IPS DF 19.7 (cell line): ENCODE results near the gene DOCK4.

Experiments used
- DNase-seq: peaks from one replicate; pipeline ENCODE4 v3.0.0-alpha.2; 2013; ENCODE audit warnings: low read depth, low spot score

Gene DOCK4

DNA sequence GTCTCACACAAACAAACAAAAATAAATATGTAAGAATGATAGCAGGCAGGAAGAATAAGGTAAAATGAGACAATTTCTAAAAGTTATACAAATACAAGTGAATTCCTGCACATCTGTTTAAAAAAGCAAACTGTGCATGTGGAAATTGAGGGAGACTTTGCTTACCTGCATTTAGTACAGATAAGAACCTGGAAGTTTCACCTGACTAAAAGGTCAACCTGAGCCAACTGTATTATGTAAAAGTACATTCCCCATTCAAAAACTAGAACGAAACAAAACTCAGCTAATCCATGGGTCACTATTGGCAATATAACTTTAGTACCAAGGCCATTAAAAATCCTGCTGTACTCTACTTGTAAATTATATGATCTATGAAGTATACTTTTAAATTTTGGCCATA, 127.1 kb downstream of the DOCK4 start:
- no peak for DNase-seq

DNA sequence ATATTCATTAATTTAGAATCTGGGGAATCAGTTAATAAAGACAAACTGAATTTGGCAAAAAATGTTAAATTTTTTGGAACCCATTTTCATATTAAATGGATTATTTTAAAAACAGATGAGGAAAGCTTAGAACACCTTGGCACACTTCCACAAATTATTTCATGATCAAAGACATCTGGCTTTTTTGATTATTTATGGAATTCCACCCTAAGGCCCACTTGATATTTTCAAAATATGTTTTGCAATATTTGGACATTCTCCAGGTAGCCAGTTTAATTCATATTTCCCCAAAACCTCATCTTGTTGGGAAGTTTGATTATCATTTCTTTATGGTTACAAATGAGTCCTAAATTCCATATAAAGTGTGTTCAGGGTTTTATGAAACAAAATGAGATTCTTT, 129.9 kb downstream of the DOCK4 start:
- DNase-seq = no peak

DNA sequence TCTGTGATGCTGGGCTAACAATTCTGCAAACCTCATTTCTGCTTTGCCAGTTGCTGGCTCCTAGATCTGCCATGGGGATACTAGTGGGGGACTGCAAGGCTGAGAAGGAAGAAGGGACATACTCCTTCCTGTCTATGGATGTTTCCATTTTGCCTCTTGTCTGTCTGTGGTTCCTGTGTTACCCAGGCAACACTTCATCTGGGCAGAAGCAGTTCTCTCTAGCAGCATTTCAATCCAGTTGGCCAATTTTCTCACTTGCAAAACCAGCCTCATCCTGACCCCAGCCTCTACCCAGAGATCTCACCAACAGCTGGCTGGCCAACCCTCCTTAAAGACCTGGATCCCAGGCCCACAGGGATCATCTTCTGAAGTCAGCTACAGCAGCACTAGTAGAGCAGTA, 131.7 kb downstream of the DOCK4 start:
- DNase-seq = no peak

DNA sequence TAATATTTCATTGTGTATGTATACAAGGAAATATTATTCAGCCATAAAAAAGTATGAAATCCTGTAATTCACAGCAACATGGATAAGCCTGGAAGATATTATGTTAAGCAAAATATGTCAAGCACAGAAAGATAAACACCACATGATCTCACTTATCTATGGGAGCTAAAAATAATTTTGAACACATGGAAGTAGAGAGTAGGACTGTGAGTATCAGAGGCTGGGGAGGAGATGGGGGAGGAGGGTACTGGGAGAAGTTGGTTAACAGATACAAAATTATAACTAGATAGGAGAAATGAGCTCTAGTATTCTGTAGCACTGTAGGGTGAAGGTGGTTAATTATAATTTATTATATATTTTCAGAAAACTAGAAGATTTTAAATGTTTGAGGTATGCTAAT, 132.7 kb downstream of the DOCK4 start:
- no peak for DNase-seq

DNA sequence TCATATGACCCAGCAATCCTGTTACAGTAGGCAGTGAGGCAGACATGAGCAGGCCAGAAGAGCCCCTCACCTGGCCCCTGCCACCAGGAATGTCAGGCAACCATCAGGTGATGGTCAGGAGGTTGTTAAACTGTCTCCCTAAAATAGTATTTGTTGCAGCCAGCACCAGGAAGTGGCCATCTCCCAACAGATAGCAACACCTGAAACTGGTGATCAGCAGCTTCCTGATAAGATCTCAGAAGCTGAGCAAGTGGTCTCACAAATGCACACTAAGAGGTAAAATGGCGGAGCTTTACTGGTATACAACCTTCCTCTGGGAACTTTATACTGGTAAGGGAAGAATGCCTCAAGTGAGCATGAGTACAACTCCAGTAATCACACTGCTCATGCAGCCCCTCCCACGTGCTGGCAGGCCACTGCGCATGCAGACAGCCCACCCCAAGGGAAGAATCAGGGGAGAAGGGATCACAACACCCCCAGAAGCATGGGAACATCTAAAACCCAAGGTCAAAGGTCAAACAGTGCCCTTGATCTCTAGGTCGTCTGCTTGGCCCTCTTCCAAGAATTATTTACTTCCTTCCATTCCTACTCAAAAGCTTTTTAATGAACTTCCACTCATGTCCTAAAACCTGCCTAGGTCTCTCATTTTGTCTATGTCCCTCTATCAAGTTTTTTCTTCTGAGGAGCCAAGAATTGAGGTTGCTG, 133.5 kb downstream of the DOCK4 start:
- DNase-seq = no peak

DNA sequence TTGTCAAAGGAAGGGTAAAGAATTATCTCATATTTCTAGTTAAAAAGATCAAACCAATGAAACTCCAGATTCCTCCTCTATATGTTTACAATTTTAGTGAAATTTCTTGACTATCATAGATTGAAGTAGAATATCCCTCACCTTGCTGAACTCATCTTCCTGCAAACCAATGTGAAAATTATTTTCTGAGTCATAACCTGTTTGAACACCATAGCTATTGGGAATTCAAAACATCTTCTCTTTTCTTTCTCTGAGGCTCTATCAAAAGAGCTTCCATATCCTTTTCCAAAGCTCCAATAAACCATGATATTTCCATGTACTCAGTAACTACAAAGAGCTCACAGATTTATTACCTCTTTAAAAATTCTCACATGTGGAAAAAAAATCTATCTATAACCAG, 134.3 kb downstream of the DOCK4 start:
- DNase-seq = no peak

DNA sequence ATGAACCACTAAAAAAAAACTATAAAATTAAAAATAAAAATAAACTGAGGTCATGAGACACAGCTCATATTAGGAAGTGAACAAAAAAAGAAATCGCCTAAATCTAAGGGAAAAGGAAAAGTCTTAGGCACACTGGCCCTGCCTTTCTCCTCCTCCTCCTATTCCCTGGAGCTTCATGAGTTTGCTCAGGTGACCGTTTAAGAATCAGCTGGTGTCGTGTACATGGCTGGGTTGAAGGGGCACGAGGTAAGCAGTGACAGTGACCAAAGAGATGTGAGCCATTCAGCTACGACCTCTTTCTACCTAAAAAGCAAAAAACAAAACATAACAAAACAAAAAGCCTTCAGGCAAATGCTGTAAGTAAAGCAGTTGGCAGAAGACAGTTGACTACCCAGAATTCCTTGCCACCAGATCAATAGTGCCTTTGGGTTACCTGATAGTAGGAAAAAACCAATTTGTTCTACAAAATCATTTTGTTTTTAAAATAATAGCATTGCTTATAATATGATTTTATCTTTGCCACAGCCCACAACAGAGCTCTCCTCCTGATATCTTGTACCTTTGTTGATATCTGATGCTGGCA, 135.4 kb downstream of the DOCK4 start:
- no peak for DNase-seq

DNA sequence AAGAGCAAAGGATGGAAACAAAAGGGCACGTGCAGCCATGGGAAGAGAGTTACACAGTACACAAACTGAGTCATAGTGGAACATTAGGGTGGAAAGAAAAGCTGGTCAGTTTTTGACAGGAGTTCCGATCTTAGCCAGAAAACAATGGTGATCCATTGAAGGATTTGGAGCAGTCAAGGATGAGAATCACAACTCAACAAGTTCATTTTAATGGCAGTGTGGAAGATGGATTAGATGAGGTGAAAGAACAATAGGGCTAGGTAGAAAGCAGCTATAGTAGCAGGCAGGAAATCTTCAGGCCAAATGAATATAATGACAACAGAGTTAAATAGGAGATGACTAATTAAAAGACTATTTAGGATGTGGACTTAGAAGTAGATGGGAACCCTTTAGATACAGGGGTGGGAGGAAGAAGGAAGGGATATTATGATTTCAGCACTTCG, 136.3 kb downstream of the DOCK4 start:
- no peak for DNase-seq

DNA sequence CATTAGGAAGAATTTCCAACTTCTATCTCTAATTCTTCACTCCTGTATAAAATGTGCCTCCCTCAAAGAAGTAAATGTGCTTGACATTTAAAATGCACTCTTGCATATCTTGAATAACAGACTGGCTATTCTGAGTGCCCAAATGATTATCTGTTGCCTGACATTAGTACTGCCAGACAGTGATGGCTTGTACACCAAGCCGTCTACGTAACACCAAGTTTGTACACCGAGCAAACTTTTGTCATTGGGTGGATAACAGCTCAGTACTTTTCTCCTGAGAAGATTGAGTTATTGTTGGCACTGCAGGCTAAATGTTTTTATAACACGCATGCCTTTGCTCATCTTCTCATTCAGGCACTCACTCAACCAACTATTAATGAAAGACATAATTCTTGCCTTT, 137.2 kb downstream of the DOCK4 start:
- DNase-seq = no peak

DNA sequence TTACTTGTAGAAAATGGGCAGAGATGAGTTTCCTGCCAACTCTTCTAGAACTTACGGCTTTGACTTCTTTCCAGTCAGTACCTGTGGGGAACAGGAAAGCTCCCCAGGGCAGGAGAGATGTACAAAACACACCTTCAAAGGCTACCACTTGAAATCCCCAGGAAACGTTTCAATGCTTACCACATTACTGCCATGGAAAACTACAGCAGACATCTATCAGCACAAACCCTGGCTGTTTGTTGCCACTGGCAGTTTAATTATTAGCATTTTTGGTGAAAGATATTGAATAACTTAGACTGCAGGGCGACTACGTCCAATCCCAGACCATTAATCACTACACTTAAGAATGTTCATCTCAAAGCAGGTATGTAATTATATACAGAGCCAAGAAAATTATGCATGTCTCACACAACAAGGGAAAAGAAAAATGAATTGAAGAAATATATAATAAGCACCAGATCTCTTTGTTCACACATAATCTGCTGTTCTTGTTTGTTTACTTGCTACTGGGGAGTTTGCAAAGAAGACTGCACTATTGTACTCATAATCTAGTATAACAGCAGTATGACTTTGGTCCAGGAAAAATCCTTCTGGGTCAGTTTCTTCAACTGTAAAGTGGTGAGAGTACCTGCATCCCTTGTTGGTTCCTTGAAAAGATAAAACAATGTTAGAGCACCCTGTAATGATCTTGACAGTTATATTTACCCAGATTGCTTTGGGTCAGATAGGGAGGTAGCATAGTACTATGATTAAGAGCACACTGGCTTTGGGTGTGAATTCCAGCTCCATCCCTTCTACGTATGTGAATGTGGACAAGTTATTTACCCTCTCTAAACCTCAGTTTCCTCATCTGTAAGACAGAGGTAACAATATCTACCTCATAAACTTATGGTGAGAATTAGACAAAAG, 138.3 kb downstream of the DOCK4 start:
- no peak for DNase-seq

DNA sequence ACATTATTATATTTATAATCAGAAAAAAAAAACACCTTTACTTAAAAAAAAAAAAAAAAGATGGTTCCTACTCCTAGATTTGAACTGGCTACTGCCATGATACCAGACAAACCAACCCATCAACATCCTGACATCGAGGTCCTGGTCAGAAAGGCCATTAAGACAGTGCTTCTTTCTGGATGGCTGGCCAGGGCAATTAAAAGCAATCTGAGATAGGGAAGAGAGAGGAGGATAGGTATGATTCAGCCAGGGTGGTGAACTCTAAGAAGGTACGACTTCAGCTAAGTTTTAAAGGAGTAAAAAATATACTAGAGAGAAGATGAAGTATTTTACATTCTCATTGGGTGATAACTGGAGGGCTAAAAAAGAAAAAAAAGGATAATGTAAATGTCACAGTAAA, 139.0 kb downstream of the DOCK4 start:
- no peak for DNase-seq

DNA sequence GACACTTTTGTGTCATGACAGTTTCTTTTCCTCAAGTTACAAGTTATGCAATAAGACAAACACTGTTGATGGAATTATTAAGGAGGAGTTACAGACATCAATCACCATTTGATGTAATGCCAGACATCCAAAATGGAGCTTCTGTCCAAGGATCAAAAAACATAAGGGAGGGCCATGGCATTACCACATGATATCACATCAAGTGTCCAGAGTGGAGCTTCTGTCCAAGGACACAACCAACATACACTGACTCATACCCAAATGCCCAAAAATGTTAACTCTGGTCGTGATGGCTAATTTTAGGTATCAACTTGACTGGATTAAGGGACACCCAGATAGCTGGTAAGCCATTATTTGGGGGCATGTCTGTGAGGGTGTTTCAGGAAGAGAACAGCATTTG, 140.4 kb downstream of the DOCK4 start:
- no peak for DNase-seq

DNA sequence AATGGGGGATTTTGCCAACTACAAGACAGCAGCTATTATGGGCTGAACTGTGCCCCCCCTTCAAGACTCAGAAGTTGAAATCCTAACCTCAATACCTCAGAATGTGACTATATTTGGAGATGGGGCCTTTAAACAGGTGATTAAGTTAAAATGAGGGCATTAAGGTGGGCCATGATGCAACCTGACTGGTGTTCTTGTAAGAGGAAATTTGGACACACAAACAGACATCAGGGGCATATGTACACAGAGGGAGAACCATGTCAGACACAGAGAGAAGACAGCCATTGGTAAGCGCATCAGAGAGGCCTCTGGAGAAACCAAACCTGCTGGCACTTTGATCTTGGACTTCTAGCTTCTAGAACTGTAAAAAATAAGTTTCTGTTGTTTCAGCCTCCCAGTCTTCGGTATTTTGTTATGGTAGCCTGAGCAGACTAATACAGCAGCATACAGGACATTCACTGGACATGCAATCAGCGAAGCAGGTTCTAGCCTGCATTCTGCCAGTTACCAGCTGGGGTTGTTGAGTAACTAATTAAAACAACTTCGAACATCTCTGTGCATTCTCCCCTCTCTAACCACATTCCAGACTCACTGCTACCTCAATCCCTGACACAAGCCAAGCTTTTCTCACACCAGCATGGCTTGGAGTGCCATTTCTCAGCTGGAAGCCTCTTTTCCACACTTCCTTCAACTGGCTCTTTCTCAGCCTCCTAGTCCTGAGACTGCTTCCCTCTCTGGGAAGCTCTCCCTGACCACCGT, 141.4 kb downstream of the DOCK4 start:
- no peak for DNase-seq

DNA sequence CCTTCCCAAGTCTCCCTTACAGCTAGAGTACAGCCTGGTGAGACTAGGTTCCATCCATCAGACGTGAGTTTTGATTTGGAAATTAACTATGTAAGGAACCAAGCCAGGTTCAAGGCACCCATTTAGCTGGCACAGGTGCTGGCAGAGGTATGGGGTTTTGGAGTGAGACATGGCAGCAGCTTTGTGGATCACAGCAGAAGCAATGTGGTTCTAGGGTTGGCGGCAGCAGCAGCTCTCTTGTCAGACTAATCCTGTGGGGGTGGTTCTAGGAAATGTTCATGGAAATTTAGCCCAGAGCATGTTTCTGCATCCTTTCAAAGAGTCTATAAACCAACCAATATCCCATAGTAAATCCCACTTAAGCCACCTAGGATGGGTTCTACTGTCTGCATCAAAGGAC, 142.2 kb downstream of the DOCK4 start:
- no peak for DNase-seq

DNA sequence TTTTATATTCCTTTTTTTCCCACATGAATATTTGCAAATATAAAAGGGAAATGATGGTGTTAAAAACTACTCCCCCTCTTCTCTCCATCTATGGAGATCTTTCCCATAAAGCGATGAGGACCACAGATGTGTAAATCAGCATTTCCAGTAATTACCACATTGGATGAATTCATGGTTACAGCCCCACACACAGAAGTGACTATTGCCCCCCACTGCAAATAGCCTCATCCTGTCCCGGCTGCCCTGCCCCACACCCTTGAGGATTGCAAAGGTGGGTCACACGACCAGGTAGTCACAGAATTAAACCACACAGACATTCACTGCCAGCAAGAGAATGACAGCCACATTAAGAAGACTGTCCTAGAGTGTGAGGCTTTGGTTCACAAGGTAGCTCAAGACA, 145.1 kb downstream of the DOCK4 start:
- DNase-seq = no peak

DNA sequence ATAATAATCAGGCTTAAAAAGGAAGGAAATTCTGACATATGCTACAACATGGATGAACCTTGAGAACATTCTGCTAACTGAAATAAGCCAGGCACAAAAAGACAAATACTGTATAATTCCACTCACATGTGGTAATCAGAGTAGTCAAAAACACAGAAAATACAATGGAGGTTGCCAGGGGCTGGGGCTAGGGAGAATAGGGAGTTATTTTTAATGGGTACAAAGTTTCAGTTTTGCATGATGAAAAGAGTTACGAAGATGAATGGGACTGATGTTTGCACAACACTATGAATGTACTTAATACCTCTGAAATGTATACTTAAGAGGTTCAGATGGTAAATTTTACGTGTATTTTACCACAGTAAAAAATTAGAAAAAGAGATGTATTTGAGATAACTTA, 145.6 kb downstream of the DOCK4 start:
- no peak for DNase-seq

DNA sequence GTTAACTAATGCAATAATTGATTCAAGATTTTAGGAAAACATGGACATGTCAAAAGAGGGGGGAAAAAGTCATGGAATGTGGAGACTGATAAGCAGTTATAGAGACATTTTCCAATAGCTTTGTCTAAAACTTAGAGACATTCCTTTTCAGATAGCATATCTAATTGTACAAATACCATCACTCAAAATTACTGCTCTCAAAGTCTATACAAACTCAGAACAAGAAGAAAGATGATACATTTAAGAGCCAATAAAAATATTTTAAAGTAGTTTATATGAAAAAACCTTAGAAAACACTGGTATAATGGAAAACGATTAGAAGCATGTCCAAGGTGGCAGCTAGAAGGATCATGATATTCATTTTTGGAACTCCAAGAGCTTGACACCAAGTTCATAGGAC, 146.5 kb downstream of the DOCK4 start:
- DNase-seq = no peak

DNA sequence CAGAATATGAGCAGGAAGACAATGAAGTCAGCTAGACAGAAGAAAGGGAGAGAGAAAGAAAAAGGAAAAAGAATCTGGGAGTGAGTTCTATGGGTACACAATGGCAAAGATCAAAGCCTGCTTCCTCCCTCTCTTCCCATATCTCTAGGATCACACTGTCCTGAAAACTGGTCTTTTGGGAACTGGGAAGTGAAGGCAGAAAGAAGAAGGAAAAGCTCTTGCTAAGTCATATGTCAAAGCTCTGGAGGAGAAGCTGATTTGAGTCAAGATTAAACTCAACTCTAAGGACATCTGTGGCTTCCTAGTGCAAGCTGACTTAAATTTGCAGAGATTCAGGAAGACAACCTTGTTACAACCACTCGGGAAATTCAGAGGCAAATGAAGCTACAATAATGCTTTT, 147.5 kb downstream of the DOCK4 start:
- DNase-seq = no peak

DNA sequence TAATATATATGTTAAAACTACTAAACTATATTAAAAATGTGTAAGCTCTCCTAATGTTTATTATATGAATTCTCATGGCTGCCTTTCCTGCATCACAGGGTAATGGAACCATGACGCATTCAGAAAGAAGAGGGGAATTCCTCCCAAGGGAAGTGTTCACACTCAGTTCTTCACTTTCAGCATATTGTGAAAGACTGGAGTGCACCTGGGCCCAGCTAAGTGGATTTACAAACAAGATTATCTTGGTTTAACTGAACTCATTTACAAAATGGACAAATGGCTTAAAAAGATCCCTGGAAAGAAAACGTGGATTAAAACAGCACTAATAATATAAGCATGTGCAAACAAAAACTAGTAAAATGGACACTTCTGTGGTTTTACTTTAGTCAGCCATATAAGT, 149.8 kb downstream of the DOCK4 start:
- DNase-seq = no peak

DNA sequence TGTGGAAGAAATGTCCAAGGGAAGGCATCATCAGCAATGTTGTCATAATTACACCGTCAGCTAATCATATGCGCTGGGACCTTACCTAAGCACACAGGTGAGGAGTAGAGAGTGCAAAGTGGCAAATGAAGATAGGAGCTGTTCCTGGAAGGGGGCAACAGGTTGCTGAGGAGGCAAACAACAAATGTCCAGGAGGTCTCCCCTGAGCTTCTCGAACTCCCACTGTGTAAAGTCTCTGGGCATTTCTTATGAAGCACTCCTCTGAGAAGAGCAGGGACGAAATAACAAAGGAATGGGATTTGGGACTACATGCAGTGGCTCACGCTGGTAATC, 152.5 kb downstream of the DOCK4 start:
- no peak for DNase-seq

DNA sequence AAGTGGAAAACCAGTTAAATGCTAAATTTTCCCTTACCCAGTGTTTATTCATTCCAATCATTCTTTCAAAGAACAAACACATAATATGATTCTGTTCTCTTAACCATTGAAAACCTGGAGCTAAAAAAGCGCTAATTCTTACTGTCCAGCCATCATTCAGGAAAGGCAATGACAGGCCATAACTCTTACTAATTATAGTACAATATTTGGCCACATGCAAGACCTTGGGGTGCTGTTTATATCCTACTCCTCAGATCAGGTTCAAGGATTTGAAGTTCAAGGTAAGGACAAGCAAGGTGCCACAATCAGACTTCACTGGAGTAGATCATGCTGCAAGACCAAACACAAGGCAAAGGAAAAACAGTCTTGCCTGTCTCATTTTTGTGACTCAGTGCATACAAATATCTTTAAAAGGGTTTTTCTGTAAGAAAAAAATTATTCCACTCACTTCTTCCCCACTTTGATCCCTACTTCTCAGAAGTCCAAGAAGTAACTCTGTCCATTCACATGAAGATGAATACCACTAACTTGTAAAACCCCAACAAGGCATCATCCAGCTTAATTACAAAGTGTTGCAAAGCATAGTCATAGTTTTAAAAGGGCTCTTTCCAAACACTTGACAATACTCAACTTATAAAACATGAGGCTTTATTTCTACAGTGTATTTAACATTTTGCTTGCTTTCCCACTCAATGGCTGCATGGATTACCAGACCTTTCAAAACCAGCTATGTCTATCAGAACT, 153.0 kb downstream of the DOCK4 start:
- no peak for DNase-seq
